ENCODE measurements around the gene MAD1L1. TPM values are rescaled to one million over a fixed set of nuclear protein-coding genes. Genes with fewer than 3 reads are reported as not detected.

The MAD1L1 gene
- polyA plus RNA-seq, 6 donors from 2014 or later, result 109 to 209 (median 158) TPM

GRCh38 chr7:2128601-2129322, 104.0 kb downstream of the MAD1L1 start:
- H3K4me3 Mint-ChIP-seq, result no peak overlapping the region
- ATAC-seq (ENCODE audit: low read depth in 2 of 2) (no peak), DNase-seq (no peak)
- H3K9me3 Mint-ChIP-seq, result no peaks in the 10 kb centered on the region
- H3K36me3 Mint-ChIP-seq, result peaks cover 0 to 6% of the 10 kb centered on the region in 2 donors
- peaks cover 7 to 19% (median 12%) of the 10 kb centered on the region in 3 donors for H3K4me1 Mint-ChIP-seq
- no peaks in the 10 kb centered on the region for H3K27me3 Mint-ChIP-seq
- H3K27ac Mint-ChIP-seq, result no peak overlapping the region

- Mint-ChIP-seq H3K4me3 (no peak overlapping the region), H3K27me3 (no peaks in the 10 kb centered on the region), H3K36me3 (no peaks in the 10 kb centered on the region), H3K4me1 (peaks cover 7 to 12% (median 9%) of the 10 kb centered on the region in 3 donors), H3K9me3 (no peaks in the 10 kb centered on the region), H3K27ac (no peak overlapping the region)
- ATAC-seq (ENCODE audit: low read depth in 2 of 2) (no peak), DNase-seq (no peak)
These were observed 106.1 kb downstream of the MAD1L1 start for GRCh38 chr7:2126621-2127020.

GRCh38 chr7:2125931-2126330, 106.8 kb downstream of the MAD1L1 start:
- DNase-seq, result no peak
- ATAC-seq (ENCODE audit: low read depth in 2 of 2), result no peak
- H3K4me3 Mint-ChIP-seq, result no peak overlapping the region
- H3K27ac Mint-ChIP-seq, result no peak overlapping the region
- H3K9me3 Mint-ChIP-seq, result no peaks in the 10 kb centered on the region
- H3K4me1 Mint-ChIP-seq, result peaks cover 5 to 9% (median 7%) of the 10 kb centered on the region in 3 donors
- H3K27me3 Mint-ChIP-seq, result no peaks in the 10 kb centered on the region
- H3K36me3 Mint-ChIP-seq, result no peaks in the 10 kb centered on the region

- DNase-seq (no peak), ATAC-seq (ENCODE audit: low read depth in 2 of 2) (no peak)
- peaks cover 9 to 12% (median 11%) of the 10 kb centered on the region in 3 donors for H3K4me1 Mint-ChIP-seq
- no peaks in the 10 kb centered on the region for H3K27me3 Mint-ChIP-seq
- no peaks in the 10 kb centered on the region for H3K9me3 Mint-ChIP-seq
- no peak overlapping the region for H3K4me3 Mint-ChIP-seq
- H3K36me3 Mint-ChIP-seq, result no peaks in the 10 kb centered on the region
- H3K27ac Mint-ChIP-seq, result no peak overlapping the region
These were observed 108.0 kb downstream of the MAD1L1 start for GRCh38 chr7:2124604-2125345.

- no peak for DNase-seq
- Mint-ChIP-seq H3K27me3 (no peaks in the 10 kb centered on the region), H3K36me3 (no peaks in the 10 kb centered on the region), H3K4me1 (peaks cover 7 to 18% (median 14%) of the 10 kb centered on the region in 3 donors), H3K4me3 (no peak overlapping the region), H3K9me3 (no peaks in the 10 kb centered on the region), H3K27ac (peak overlapping the region in 1 of 6 donors; percentile 57)
- ATAC-seq (ENCODE audit: low read depth in 2 of 2), result no peak
These were observed 108.8 kb downstream of the MAD1L1 start for GRCh38 chr7:2123916-2124315.

- Mint-ChIP-seq H3K27me3 (no peaks in the 10 kb centered on the region), H3K9me3 (no peaks in the 10 kb centered on the region), H3K36me3 (no peaks in the 10 kb centered on the region), H3K4me1 (peaks cover 7 to 19% (median 13%) of the 10 kb centered on the region in 3 donors), H3K27ac (no peak overlapping the region), H3K4me3 (no peak overlapping the region)
- ATAC-seq (ENCODE audit: low read depth in 2 of 2), result no peak
- no peak for DNase-seq
These were observed 109.4 kb downstream of the MAD1L1 start for GRCh38 chr7:2123360-2123759.

GRCh38 chr7:2122651-2123050, 110.1 kb downstream of the MAD1L1 start:
- no peak for DNase-seq
- ATAC-seq (ENCODE audit: low read depth in 2 of 2), result no peak
- H3K4me3 Mint-ChIP-seq, result no peak overlapping the region
- peak overlapping the region in 1 of 6 donors; percentile 47 for H3K27ac Mint-ChIP-seq
- no peaks in the 10 kb centered on the region for H3K27me3 Mint-ChIP-seq
- H3K9me3 Mint-ChIP-seq, result peaks cover 0 to 2% (median 0%) of the 10 kb centered on the region in 7 donors
- H3K4me1 Mint-ChIP-seq, result peaks cover 7 to 19% (median 10%) of the 10 kb centered on the region in 3 donors
- H3K36me3 Mint-ChIP-seq, result no peaks in the 10 kb centered on the region

- Mint-ChIP-seq H3K36me3 (no peaks in the 10 kb centered on the region), H3K4me3 (no peak overlapping the region), H3K27ac (peak overlapping the region in 1 of 6 donors; percentile 49), H3K27me3 (no peaks in the 10 kb centered on the region), H3K9me3 (peaks cover 0 to 2% (median 0%) of the 10 kb centered on the region in 7 donors), H3K4me1 (peaks cover 7 to 26% (median 13%) of the 10 kb centered on the region in 3 donors)
- DNase-seq (no peak), ATAC-seq (ENCODE audit: low read depth in 2 of 2) (no peak)
These were observed 111.6 kb downstream of the MAD1L1 start for GRCh38 chr7:2120841-2121830.

GRCh38 chr7:2120251-2120660, 112.5 kb downstream of the MAD1L1 start:
- ATAC-seq (ENCODE audit: low read depth in 2 of 2) (peak; percentile 63 to 70), DNase-seq (no peak)
- peak overlapping the region in 2 of 8 donors; percentile 7 to 20 for H3K4me3 Mint-ChIP-seq

GRCh38 chr7:2118630-2119190, 114.0 kb downstream of the MAD1L1 start:
- Mint-ChIP-seq H3K4me1 (peaks cover 18 to 42% (median 18%) of the 10 kb centered on the region in 3 donors), H3K27me3 (no peaks in the 10 kb centered on the region), H3K27ac (peak overlapping the region in 2 of 6 donors; percentile 50 to 57), H3K36me3 (no peaks in the 10 kb centered on the region), H3K9me3 (peaks cover 0 to 2% (median 0%) of the 10 kb centered on the region in 7 donors), H3K4me3 (no peak overlapping the region)
- DNase-seq (no peak), ATAC-seq (ENCODE audit: low read depth in 2 of 2) (no peak)

More at GRCh38 chr7:2120251-2120660, 112.5 kb downstream of the MAD1L1 start:
- no peaks in the 10 kb centered on the region for H3K27me3 Mint-ChIP-seq
- peak overlapping the region in 3 of 6 donors; percentile 49 to 82 (median 68) for H3K27ac Mint-ChIP-seq
- peaks cover 13 to 34% (median 13%) of the 10 kb centered on the region in 3 donors for H3K4me1 Mint-ChIP-seq
- H3K9me3 Mint-ChIP-seq, result peaks cover 0 to 2% (median 0%) of the 10 kb centered on the region in 7 donors
- H3K36me3 Mint-ChIP-seq, result no peaks in the 10 kb centered on the region

GRCh38 chr7:2118056-2118455, 114.7 kb downstream of the MAD1L1 start:
- ATAC-seq (ENCODE audit: low read depth in 2 of 2) (no peak), DNase-seq (no peak)
- H3K27ac Mint-ChIP-seq, result no peak overlapping the region
- H3K36me3 Mint-ChIP-seq, result no peaks in the 10 kb centered on the region
- no peaks in the 10 kb centered on the region for H3K27me3 Mint-ChIP-seq
- H3K4me1 Mint-ChIP-seq, result peaks cover 20 to 43% (median 25%) of the 10 kb centered on the region in 3 donors
- peaks cover 0 to 2% (median 0%) of the 10 kb centered on the region in 7 donors for H3K9me3 Mint-ChIP-seq
- H3K4me3 Mint-ChIP-seq, result no peak overlapping the region

- ATAC-seq (ENCODE audit: low read depth in 2 of 2) (no peak), DNase-seq (no peak)
- Mint-ChIP-seq H3K4me3 (no peak overlapping the region), H3K27me3 (no peaks in the 10 kb centered on the region), H3K9me3 (peaks cover 0 to 2% (median 0%) of the 10 kb centered on the region in 7 donors), H3K27ac (peak overlapping the region in 1 of 6 donors; percentile 50), H3K4me1 (peaks cover 24 to 47% (median 29%) of the 10 kb centered on the region in 3 donors), H3K36me3 (no peaks in the 10 kb centered on the region)
These were observed 115.1 kb downstream of the MAD1L1 start for GRCh38 chr7:2117646-2118045.

All from naive B cell (primary cell).